ENCODE data around the gene PLCXD1.

PLCXD1 gene

GRCh38 chrX:340121-340520 is 58.9 kb downstream of the PLCXD1 start:
- in situ Hi-C loops (cut with HindIII; ENCODE audit: low sequenced_read_pairs), result no loop called here
- no peak for DNase-seq (ENCODE audit: low read depth)
- no peak for TF ChIP-seq CTCF (IDR thresholded peaks at IDR 0.05; ENCODE audit: low read depth, low read length, missing control alignments)
- H3K4me3 ChIP-seq (ENCODE audit: low read depth, low read length), result no peak overlapping the region

- TF ChIP-seq CTCF (IDR thresholded peaks at IDR 0.05; ENCODE audit: low read depth, low read length, missing control alignments), result no peak
- no peak overlapping the region for H3K4me3 ChIP-seq (ENCODE audit: low read depth, low read length)
- no peak for DNase-seq (ENCODE audit: low read depth)
- in situ Hi-C loops (cut with HindIII; ENCODE audit: low sequenced_read_pairs), result no loop called here
These were observed 59.7 kb downstream of the PLCXD1 start for GRCh38 chrX:340641-341423.

GRCh38 chrX:341541-342101 is 60.4 kb downstream of the PLCXD1 start:
- TF ChIP-seq CTCF (IDR thresholded peaks at IDR 0.05; ENCODE audit: low read depth, low read length, missing control alignments), result no peak
- in situ Hi-C loops (cut with HindIII; ENCODE audit: low sequenced_read_pairs), result no loop called here
- no peak for DNase-seq (ENCODE audit: low read depth)
- H3K4me3 ChIP-seq (ENCODE audit: low read depth, low read length), result no peak overlapping the region

- in situ Hi-C loops (cut with HindIII; ENCODE audit: low sequenced_read_pairs), result no loop called here
- no peak for TF ChIP-seq CTCF (IDR thresholded peaks at IDR 0.05; ENCODE audit: low read depth, low read length, missing control alignments)
- H3K4me3 ChIP-seq (ENCODE audit: low read depth, low read length), result no peak overlapping the region
- no peak for DNase-seq (ENCODE audit: low read depth)
These were observed 63.3 kb downstream of the PLCXD1 start for GRCh38 chrX:344371-344901.

- no peak overlapping the region for H3K4me3 ChIP-seq (ENCODE audit: low read depth, low read length)
- in situ Hi-C loops (cut with HindIII; ENCODE audit: low sequenced_read_pairs), result no loop called here
- DNase-seq (ENCODE audit: low read depth), result no peak
- no peak for TF ChIP-seq CTCF (IDR thresholded peaks at IDR 0.05; ENCODE audit: low read depth, low read length, missing control alignments)
These were observed 64.1 kb downstream of the PLCXD1 start for GRCh38 chrX:345020-345925.

Data from astrocyte of the cerebellum (primary cell).